ENCODE data around the gene RBM22.

DNA sequence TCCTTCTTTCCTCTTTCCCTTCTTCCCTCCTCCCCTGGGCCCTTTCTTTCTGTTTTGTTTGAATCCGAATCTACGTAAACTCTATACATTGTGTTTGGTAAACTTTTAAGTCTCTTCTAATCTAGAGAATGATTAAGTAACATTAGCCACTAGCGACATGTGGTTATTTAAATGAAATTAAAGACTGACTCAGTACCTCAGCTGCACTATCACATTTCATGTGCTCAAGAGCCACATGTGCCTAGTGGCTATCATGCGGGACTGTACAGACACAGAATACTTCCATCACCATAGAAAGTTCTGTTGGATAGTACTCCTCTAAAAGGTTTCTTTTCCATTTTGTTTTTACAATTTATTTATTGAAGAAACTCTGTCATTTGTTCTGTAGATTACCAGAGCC lies 29.0 kb upstream of the RBM22 start:
- TF ChIP-seq POLR2AphosphoS5 (IDR thresholded peaks at IDR 0.05; ENCODE audit: low read depth, low read length) (no peak), ELF1 (IDR thresholded peaks at IDR 0.05; ENCODE audit: borderline replicate concordance, low read depth) (no peak), JUND (IDR thresholded peaks at IDR 0.05) (no peak), ZNF274 (IDR thresholded peaks at IDR 0.05; ENCODE audit: low read depth, low read length) (no peak), SP1 (IDR thresholded peaks at IDR 0.05; ENCODE audit: low read depth) (no peak), POLR2A (IDR thresholded peaks at IDR 0.05; ENCODE audit: borderline replicate concordance, extremely low read depth, insufficient read depth, insufficient read length) (no peak)
- TF ChIP-seq, protein P1, sequence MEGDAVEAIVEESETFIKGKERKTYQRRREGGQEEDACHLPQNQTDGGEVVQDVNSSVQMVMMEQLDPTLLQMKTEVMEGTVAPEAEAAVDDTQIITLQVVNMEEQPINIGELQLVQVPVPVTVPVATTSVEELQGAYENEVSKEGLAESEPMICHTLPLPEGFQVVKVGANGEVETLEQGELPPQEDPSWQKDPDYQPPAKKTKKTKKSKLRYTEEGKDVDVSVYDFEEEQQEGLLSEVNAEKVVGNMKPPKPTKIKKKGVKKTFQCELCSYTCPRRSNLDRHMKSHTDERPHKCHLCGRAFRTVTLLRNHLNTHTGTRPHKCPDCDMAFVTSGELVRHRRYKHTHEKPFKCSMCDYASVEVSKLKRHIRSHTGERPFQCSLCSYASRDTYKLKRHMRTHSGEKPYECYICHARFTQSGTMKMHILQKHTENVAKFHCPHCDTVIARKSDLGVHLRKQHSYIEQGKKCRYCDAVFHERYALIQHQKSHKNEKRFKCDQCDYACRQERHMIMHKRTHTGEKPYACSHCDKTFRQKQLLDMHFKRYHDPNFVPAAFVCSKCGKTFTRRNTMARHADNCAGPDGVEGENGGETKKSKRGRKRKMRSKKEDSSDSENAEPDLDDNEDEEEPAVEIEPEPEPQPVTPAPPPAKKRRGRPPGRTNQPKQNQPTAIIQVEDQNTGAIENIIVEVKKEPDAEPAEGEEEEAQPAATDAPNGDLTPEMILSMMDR (IDR thresholded peaks at IDR 0.05 in 2 of 3, conservative IDR thresholded peaks at IDR 0.05 in 1 of 3; ENCODE audit: borderline replicate concordance in 1 of 3, insufficient read depth in 1 of 3, low read depth in 2 of 3, low read length in 2 of 3), result no peak
